H1 (cell line): Measurements from ENCODE around the gene ZNF606. TPM values are rescaled to one million over a fixed set of nuclear protein-coding genes. Genes with fewer than 3 reads are reported as not detected.

Experiments used
- JUND ChIP-seq: IDR thresholded peaks from 2 replicates; pipeline ENCODE4 v1.6.1; 2011; ENCODE audit warnings: mild to moderate bottlenecking, improper control_type of control experiment, low read length
- SIN3A ChIP-seq, 2 experiments: IDR thresholded peaks in 1 of 2; conservative IDR thresholded peaks in 1 of 2; 2 replicates each; pipeline ENCODE4 v1.6.1; 2011 to 2012; ENCODE audit warnings: low read length in 2 of 2, improper control_type of control experiment in 1 of 2, low read depth in 1 of 2, mild to moderate bottlenecking in 1 of 2
- polyA plus RNA-seq, 7 experiments: library from polyadenylated mRNA; depleted of rRNA in 3 of 7; stranded (reverse) in 5 of 7; unstranded in 2 of 7; fragments of >200 nt in 5 of 7; fragments of 200-250 nt in 2 of 7; gene quantifications; 1 replicate in 5 of 7; 2 replicates in 1 of 7; 4 replicates in 1 of 7; pipeline versions ENCODE4 v1.2.1 to v1.2.3, GENCODE V29; 2011 to 2013; ENCODE audit warnings: missing spikeins in 2 of 7, mixed read lengths in 2 of 7
- total RNA-seq: library from RNA; stranded (reverse); fragmentation: NEBNext Ultra II Directional; extraction: Animal tissue kit (Norgen Biotek cat#: 25700); gene quantifications from 2 replicates; pipeline ENCODE4 v1.2.1, GENCODE V29; 2021
- TF ChIP-seq, protein P1 (sequence below): fragments of 300-600 bp; sonication (generic); IDR thresholded peaks from 2 replicates; pipeline ENCODE4 v1.7.1; 2012; ENCODE audit warnings: low read length, moderate library complexity, mild to moderate bottlenecking, inconsistent platforms; ENCODE audit not compliant: insufficient replicate concordance
- TF ChIP-seq, protein P2 (sequence below): IDR thresholded peaks from 2 replicates; pipeline ENCODE4 v1.6.1; 2011; ENCODE audit warnings: low read depth, mild to moderate bottlenecking, low read length; ENCODE audit not compliant: insufficient read depth

The ZNF606 gene
- total and polyA plus RNA-seq, 2 of the 8 experiments (the other 6 are each of a cell fraction or from before 2014, with no cell fraction given) = 5.2 to 19.3 TPM

DNA sequence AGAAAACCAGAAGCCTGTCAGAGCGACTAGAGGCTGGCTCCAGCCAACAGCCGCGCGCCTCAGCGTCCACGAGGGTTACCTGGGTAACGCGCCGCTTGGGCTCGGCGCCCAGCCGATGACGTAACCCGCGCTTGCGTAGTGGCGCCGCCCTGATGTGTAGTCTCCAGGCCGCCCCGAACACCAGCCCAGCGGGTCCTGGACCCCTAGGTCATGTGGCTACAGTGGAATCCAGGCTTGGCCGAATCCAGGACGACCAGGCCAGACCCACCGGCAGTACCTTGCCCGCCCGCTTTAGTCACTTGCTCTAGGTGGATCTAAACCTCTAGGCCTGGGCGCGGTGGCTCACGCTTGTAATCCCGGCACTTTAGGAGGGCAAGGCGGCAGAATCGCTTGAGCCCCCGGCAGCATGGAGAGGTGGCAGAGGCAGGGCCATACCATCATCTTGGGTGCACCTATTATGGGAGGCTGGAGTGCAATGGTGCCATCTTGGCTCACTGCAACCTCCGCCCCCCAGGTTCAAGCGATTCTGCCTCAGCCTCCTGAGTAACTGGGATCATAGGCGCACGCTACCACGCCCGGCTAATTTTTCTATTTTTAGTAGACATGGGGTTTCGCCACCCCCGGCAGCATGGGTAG lies 7.2 kb upstream of the ZNF606 start (continued):
- TF ChIP-seq, protein P1, sequence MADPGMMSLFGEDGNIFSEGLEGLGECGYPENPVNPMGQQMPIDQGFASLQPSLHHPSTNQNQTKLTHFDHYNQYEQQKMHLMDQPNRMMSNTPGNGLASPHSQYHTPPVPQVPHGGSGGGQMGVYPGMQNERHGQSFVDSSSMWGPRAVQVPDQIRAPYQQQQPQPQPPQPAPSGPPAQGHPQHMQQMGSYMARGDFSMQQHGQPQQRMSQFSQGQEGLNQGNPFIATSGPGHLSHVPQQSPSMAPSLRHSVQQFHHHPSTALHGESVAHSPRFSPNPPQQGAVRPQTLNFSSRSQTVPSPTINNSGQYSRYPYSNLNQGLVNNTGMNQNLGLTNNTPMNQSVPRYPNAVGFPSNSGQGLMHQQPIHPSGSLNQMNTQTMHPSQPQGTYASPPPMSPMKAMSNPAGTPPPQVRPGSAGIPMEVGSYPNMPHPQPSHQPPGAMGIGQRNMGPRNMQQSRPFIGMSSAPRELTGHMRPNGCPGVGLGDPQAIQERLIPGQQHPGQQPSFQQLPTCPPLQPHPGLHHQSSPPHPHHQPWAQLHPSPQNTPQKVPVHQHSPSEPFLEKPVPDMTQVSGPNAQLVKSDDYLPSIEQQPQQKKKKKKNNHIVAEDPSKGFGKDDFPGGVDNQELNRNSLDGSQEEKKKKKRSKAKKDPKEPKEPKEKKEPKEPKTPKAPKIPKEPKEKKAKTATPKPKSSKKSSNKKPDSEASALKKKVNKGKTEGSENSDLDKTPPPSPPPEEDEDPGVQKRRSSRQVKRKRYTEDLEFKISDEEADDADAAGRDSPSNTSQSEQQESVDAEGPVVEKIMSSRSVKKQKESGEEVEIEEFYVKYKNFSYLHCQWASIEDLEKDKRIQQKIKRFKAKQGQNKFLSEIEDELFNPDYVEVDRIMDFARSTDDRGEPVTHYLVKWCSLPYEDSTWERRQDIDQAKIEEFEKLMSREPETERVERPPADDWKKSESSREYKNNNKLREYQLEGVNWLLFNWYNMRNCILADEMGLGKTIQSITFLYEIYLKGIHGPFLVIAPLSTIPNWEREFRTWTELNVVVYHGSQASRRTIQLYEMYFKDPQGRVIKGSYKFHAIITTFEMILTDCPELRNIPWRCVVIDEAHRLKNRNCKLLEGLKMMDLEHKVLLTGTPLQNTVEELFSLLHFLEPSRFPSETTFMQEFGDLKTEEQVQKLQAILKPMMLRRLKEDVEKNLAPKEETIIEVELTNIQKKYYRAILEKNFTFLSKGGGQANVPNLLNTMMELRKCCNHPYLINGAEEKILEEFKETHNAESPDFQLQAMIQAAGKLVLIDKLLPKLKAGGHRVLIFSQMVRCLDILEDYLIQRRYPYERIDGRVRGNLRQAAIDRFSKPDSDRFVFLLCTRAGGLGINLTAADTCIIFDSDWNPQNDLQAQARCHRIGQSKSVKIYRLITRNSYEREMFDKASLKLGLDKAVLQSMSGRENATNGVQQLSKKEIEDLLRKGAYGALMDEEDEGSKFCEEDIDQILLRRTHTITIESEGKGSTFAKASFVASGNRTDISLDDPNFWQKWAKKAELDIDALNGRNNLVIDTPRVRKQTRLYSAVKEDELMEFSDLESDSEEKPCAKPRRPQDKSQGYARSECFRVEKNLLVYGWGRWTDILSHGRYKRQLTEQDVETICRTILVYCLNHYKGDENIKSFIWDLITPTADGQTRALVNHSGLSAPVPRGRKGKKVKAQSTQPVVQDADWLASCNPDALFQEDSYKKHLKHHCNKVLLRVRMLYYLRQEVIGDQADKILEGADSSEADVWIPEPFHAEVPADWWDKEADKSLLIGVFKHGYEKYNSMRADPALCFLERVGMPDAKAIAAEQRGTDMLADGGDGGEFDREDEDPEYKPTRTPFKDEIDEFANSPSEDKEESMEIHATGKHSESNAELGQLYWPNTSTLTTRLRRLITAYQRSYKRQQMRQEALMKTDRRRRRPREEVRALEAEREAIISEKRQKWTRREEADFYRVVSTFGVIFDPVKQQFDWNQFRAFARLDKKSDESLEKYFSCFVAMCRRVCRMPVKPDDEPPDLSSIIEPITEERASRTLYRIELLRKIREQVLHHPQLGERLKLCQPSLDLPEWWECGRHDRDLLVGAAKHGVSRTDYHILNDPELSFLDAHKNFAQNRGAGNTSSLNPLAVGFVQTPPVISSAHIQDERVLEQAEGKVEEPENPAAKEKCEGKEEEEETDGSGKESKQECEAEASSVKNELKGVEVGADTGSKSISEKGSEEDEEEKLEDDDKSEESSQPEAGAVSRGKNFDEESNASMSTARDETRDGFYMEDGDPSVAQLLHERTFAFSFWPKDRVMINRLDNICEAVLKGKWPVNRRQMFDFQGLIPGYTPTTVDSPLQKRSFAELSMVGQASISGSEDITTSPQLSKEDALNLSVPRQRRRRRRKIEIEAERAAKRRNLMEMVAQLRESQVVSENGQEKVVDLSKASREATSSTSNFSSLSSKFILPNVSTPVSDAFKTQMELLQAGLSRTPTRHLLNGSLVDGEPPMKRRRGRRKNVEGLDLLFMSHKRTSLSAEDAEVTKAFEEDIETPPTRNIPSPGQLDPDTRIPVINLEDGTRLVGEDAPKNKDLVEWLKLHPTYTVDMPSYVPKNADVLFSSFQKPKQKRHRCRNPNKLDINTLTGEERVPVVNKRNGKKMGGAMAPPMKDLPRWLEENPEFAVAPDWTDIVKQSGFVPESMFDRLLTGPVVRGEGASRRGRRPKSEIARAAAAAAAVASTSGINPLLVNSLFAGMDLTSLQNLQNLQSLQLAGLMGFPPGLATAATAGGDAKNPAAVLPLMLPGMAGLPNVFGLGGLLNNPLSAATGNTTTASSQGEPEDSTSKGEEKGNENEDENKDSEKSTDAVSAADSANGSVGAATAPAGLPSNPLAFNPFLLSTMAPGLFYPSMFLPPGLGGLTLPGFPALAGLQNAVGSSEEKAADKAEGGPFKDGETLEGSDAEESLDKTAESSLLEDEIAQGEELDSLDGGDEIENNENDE = no peak
- TF ChIP-seq JUND (no peak), SIN3A (conservative IDR thresholded peaks at IDR 0.05 in 1 of 2, IDR thresholded peaks at IDR 0.05 in 1 of 2; ENCODE audit: low read depth in 1 of 2, low read length in 2 of 2) (no peak)
- TF ChIP-seq, protein P2, sequence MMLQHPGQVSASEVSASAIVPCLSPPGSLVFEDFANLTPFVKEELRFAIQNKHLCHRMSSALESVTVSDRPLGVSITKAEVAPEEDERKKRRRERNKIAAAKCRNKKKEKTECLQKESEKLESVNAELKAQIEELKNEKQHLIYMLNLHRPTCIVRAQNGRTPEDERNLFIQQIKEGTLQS = no peak
